H1 (cell line): ENCODE measurements around the gene MYL7. TPM values are rescaled to one million over a fixed set of nuclear protein-coding genes. Genes with fewer than 3 reads are reported as not detected.

ENCODE experiments used
- KDM1A ChIP-seq: fragments of 200-600, 300-600 bp; sonication (generic); IDR thresholded peaks from 2 replicates; pipeline ENCODE4 v1.7.1; 2016; ENCODE audit warnings: mild to moderate bottlenecking, low read length, borderline replicate concordance
- POLR2A ChIP-seq, 2 experiments: IDR thresholded peaks; 1 replicate in 1 of 2; 2 replicates in 1 of 2; pipeline ENCODE4 v1.6.1; 2011; ENCODE audit warnings: low read depth in 2 of 2, low read length in 2 of 2, mild to moderate bottlenecking in 2 of 2; ENCODE audit errors: control extremely low read depth in 1 of 2
- SIRT6 ChIP-seq: IDR thresholded peaks from one replicate; pipeline ENCODE4 v1.7.1; 2012; ENCODE audit warnings: low read length, inconsistent platforms
- polyA plus RNA-seq, 7 experiments: library from polyadenylated mRNA; depleted of rRNA in 3 of 7; stranded (reverse) in 5 of 7; unstranded in 2 of 7; fragments of >200 nt in 5 of 7; fragments of 200-250 nt in 2 of 7; gene quantifications; 1 replicate in 5 of 7; 2 replicates in 1 of 7; 4 replicates in 1 of 7; pipeline versions ENCODE4 v1.2.1 to v1.2.3, GENCODE V29; 2011 to 2013; ENCODE audit warnings: missing spikeins in 2 of 7, mixed read lengths in 2 of 7
- total RNA-seq: library from RNA; stranded (reverse); fragmentation: NEBNext Ultra II Directional; extraction: Animal tissue kit (Norgen Biotek cat#: 25700); gene quantifications from 2 replicates; pipeline ENCODE4 v1.2.1, GENCODE V29; 2021
- TF ChIP-seq, protein P1 (sequence below): IDR thresholded peaks from 2 replicates; pipeline ENCODE4 v1.6.1; 2011; ENCODE audit warnings: low read length, improper control_type of control experiment
- TF ChIP-seq, protein P2 (sequence below): IDR thresholded peaks from 2 replicates; pipeline ENCODE4 v1.6.1; 2012; ENCODE audit warnings: inconsistent platforms

MYL7 gene
- total and polyA plus RNA-seq, 2 of the 8 experiments (the other 6 are each of a cell fraction or from before 2014, with no cell fraction given): 3.3 to 3.4 TPM

DNA sequence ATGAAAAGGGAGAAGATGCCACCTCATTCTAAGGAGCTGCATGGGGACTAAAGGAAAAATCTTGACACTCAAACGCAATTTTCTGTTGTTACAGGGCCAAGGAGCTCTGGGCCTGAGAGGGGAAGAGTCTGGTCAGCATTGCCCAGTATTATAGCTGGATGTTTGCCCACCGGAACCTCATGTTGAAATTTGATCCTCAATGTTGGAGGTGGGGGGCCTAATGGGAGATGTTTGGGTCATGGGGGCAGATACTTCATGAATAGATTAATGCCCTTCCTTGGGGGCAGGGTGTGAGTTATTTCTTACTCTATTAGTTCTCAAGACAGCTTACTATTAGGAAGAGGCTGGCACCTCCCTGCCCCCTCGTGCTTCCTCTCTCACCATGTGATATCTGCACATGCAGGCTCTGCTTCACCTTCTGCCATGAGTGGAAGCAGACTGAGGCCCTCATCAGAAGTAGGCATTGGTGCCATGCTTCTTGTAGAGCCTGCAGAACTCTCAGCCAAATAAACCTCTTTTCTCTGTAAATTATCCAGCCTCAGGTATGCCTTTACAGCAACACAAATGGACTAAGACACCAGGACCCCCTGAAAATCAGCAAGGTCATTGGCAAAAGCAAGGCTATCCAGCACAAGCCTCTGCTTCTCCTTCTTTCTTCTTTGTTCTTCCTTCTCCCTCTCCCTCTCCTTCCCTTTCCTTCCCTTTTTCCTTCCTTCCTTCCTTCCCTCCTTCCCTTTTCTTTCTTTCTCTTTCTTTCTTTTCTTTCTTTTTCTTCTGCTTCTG, 33.0 kb upstream of the MYL7 start (continued):
- TF ChIP-seq SIRT6: no peak
- TF ChIP-seq, protein P1, sequence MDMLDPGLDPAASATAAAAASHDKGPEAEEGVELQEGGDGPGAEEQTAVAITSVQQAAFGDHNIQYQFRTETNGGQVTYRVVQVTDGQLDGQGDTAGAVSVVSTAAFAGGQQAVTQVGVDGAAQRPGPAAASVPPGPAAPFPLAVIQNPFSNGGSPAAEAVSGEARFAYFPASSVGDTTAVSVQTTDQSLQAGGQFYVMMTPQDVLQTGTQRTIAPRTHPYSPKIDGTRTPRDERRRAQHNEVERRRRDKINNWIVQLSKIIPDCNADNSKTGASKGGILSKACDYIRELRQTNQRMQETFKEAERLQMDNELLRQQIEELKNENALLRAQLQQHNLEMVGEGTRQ: no peak
- TF ChIP-seq KDM1A: no peak
- TF ChIP-seq POLR2A (IDR thresholded peaks at IDR 0.05; ENCODE audit: control extremely low read depth in 1 of 2, low read depth in 2 of 2, low read length in 2 of 2): no peak
- TF ChIP-seq, protein P2, sequence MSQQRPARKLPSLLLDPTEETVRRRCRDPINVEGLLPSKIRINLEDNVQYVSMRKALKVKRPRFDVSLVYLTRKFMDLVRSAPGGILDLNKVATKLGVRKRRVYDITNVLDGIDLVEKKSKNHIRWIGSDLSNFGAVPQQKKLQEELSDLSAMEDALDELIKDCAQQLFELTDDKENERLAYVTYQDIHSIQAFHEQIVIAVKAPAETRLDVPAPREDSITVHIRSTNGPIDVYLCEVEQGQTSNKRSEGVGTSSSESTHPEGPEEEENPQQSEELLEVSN: no peak
